Measurements from ENCODE around the gene TMEM151B.

The TMEM151B gene

DNA sequence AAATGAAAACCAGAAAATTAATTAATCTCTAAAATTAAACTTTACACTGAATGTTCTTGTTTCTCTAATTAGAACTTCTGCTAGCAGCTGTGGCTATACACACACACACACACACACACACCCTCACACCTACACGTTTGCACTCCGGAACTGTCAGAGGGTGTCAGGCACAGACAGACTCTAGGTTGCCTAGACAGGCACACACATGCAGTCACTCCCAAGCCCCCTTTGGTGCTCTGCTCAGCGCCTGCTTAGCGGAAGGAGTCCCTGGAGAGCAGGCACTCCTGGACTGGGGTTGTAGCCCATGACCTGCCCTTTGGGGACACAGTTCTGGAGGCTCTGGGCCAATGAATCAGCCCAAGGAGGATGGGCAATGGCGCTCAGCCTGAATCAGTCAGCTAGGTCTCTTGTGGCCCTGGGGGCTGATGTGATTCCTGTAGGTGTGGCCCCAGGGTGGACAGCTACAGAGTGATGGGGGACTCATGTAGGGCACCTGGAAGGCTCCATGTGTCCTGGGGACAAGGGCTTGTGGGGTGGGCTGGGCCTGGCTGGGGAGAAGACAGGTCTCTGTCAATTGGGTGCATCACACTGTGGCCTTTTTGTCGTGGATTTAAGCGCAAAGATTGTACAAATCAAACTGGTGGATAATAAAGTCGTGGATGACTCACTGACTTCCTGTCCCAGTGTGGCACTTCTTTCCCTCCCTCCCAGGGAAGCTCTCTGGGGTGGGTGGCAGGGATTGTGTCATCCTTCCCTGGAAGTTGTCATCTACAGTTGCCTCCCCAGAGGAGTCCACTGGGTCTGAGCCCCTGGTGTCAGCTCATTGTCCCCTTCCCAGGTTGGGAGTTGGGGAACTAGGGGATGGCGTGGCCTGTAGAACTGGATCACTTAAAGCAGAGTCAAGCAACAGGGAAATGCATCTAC is 8.8 kb downstream of the TMEM151B start:
- DNase-seq (ENCODE audit: low read depth in 1 of 2, low spot score in 1 of 2): no peak

DNA sequence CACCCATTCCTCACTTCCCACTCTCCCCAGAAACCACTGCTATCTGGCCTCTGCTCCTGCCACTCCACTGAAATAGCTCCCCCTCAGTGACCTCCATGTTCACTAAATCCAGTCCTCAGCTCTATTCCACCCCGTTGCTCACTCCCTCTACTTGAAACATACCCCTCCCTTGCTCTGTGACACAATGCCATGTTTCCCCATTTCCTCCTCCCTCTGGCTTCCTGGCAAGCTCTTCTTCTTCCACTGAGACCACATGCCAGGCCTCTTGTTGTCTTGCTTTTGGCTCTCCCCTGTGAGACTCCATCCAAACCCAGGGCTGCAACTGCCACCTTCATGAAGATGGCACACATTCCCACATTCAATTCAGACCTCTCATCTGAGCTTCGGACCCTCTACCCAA is 13.9 kb downstream of the TMEM151B start:
- DNase-seq (ENCODE audit: low read depth in 1 of 2, low spot score in 1 of 2): no peak

DNA sequence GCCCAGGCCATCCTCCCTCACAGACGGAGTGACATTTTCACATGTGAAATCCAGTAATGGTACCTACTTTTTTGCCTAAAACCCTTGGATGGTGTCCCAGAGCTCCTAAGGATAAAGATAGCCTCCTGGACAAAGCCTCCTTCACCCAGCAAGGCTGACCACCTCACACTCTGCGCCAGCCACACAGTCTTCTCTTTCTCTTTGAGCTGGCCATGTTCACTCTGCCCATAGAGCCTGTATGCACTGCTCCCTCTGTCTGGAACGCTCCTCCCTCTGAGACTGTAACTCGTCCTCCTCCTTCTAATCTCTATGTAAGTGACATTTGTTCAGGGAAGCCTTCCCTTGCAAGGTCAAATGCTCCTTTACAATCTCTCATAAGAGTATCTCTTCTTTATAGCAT is 14.6 kb downstream of the TMEM151B start:
- no peak for DNase-seq (ENCODE audit: low read depth in 1 of 2, low spot score in 1 of 2)

DNA sequence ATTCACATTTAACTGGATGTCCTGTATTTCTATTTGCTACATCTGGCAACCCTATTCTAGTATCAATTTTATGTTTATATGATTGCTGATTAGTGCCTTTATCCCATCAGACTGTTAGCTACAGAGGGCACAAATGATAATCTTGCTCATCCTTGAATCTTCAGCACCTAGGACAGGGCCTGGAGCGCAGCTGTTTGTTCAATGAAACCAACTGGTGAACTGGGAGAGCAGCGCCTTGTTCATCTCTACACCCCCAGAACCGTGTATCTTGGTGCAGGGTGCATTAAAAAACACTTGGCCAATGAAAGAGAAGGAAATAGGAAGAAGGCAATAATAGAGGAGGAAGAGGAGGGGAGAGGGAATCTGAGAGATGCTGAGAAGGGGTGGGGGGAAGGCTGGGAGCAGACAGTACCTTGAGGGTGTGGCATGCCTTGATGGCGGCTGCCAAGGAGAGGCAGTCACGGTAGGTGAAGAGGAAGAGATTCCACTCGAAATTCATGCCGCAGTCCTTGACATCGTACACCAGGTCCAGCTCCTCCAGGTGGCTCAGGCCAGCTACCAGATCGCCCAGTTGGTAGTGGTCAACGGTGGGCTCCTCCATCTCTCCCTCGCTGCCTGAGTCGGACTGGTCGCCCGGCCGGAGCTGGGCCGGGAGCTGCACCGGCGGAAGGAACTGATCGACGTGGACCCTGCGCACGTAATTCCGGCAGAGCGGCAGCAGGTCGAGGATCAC is 15.5 kb downstream of the TMEM151B start:
- DNase-seq (ENCODE audit: low read depth in 1 of 2, low spot score in 1 of 2): no peak

DNA sequence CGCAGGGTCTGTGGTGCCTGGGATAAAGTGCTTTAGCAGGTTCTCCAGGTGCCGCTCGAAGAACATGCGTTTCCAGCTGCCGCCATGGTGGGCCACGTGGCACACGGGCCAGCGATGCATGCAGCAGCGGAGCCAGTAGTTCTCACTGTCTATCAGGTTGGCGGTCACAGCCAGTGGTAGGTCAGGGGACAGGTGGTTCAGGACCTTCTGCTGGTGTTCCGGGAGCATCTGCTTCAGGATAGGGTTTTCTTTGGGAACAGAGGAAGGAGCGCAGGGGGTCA is 16.0 kb downstream of the TMEM151B start:
- DNase-seq (ENCODE audit: low read depth in 1 of 2, low spot score in 1 of 2): no peak

DNA sequence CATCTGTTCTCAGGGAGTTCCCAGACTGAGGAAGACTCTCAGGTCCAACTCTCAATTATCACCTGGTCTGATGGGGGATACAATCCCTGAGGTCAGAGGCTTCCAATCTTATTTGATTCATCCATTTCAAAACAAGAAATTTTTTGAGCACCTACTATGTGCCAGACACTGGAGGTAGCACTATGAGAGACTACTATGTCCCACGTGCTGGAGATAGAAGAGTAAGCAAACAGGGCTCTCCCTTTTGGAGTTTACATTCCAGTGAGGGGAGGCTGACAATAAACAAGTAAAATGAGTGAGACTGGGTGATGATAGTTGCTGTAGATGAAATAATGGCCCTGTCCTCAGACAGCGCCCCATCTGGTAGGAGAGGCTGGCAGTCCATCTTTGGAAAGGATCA is 16.5 kb downstream of the TMEM151B start:
- no peak for DNase-seq (ENCODE audit: low read depth in 1 of 2, low spot score in 1 of 2)

DNA sequence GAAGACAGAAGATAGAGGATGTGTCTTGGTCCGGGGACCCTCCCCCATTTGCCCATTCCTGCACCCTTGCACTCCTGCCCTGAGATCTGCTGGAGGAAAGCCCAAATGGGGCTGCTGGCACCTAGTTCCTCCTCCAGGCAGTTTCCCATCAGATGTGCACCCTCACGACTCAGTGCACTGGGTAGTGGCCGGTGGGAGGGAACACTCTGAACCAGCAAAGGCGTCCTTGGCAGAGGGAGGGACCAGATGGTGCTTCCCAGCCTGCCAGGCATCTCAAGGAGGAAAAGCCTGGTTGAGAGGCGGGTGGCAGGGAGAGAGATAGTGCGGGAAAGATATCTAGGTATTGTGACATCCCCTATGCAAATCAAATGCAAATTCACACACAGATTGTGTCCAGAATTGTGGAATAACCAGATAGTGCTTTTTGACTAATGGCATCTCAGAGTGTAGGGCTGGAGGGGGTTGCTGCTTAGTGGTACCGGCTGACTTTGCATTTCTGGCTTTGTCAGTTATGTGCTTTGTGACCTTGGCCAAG is 19.5 kb downstream of the TMEM151B start:
- DNase-seq (ENCODE audit: low read depth in 1 of 2, low spot score in 1 of 2): no peak

DNA sequence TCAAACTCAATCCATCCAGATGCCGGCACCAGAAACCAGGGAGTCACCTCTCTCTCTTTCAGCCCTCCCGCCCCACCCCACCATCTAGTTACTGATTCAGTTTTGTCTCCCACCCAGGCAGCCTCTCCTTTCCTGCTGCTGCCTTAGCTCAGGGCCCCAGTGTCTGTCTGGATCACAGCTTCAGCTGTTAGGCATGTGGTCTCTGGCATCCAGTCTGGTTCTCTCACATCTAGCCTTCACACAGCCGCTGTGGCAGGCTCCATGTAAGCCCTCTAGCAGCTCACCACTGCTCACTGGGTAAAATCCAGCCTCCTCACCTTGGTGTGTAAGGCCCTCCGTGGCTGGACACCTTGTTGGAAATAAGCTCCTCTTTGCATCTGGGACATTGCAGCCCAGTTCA is 21.6 kb downstream of the TMEM151B start:
- no peak for DNase-seq (ENCODE audit: low read depth in 1 of 2, low spot score in 1 of 2)

DNA sequence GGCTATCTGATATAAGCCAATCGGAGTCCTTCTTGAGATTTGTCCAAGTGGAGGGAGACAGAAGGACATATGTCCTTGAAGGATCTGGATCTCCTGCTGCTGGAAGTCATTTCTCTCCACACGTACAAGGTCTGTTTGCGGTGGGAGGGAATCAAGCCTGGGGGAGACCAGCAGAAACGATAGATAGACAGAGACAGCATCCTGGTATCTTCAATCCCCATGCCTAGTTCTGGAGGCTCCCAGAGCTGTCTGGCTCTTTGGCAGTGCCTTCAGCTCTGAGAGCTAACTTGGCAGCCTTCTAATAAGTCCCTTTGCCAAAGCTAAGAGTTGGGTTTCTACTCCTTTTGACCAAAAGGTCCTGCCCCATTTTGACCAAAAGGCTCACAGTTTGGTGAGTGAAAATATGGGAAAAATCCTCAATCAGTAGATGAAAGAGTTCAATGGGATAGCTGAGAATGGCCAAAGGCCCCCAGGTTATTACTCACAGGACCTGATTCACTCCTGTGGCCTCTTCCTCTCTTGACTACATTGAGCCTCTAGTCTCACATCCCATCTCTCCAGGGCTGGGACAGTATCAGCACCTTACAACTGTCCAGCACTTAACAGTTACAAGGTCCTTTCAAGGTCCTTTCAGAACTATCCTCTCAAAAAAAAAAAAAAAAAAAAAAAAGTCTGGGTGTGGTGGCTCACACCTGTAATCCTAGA is 22.6 kb downstream of the TMEM151B start:
- no peak for DNase-seq (ENCODE audit: low read depth in 1 of 2, low spot score in 1 of 2)

DNA sequence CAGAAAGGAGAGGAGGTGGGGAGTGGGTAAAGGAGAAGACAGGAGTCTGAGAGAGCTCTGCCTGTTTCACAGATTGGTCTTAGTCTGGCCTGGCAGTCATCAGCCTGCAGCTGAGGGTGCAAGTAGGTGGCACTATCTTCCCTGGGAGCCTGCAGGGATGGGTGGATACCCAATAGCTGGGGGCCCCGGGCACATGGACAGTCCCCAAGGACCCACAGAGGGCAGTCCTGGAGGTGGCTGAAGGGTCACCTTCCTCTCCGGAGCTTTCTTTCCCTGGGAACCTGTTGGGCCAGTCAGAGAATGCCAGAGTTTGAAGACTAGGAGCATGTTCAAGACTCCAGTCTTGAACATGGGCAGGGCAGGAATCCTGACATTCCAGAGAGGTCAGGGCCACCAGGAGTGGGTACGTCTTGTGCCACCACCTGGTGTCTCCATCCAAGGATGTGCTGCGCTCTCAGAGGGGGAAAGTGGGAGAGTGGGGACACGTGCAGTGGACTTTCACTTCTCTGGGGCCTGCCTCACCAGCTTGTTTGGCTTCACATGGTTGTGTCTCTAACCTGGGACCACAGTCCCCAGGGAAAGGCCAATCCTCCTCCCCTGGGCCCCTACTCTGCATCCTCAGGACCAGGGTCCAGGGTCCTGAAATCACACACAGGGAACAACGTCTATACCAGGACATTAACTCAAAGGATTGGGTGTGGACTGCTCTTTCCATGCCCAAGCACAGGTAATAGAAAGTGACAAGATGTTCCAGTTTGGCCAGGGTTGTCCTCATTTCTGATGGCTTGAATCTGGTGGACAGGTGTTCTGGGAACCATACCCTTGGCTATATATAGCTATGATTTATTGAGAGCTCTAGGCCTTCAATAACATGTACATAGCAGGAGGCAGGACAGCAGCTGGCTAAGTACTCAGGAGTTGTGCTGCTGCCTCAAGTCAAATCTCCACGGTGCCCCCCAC is 24.9 kb downstream of the TMEM151B start:
- DNase-seq (ENCODE audit: low read depth in 1 of 2, low spot score in 1 of 2): no peak

DNA sequence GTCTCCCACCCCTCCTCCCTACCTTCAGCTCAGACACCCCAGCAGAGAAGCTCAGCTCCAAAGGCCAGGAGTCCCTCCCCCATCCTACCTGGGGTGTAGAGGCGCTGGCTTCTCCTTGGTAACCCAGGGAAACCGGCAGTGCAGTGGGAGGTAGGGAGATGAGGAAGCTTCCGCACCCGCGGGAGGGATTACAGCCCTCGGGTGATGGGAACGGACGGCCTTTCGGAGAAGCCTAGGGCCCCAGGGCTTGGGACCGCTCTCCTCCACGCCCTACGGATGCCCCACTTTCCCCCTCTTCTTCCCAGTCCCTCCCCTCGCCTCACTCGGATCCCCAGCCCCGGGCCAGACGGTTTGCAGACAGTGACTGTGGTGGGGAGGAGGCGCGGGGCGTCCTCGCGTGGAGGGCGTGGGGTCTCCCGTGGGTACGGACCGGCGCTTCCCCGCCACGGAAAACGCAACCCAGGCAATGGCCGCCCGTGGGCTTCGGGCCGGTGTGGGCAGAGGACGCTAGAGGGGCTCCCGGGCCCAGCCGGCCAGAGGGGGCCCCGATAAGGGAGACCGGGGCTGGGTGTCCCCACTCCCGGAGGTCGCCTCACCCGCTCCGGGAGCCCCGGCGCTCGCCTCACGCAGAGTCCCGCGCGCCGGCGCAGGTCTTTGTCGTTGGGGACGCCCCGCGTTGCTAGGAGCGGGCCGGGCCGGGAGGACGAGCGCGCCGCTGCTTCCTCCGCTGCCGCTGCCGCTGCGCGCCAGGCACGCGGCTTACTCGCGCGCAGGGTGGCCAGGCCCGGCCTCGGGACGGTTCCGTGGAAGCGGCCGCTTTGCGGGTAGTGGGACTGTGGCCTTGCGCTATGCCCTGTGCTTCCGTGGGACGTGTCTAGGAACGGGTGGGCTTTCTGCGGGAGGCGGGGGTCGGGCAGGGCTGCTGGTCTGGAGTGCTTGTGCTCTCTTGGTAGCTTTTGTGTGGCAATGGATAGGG is 27.1 kb downstream of the TMEM151B start:
- DNase-seq (ENCODE audit: low read depth in 1 of 2, low spot score in 1 of 2): peak; percentile 21 to 29

DNA sequence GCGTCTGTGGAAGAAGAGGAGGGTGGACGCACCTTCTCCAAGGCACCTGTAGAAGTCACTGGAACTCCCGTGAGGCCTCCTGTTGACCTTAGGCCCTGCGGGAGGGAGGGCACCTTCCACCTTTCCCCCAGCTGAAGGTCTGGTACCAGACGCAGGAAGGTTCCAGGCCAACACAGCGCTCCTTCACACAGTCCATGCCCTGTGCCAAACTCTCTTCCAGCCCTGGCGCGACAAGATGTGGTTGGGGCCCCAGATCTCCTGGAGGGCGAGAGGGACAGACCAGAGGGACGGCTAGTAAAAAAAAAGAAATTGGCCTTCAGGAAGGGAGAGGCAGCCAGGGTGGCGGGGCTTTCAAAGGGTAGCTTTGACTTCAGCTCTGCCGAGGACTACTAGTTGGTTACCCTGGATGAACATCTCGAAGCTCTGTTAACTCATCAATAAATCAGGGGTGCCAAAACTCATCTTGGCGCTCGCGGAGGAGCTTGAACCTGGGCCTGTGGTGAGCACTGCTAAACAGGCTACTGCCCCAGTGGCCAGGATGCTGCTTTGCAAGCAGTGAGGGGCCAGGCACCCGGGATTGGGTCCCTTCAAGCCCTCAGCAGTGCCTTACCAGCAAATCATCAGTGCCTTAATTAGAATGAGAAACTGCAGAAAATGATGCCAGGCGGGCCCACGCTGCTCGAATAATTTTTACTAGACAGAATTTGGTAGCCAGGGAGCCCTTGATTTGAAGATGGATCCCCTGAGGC is 28.0 kb downstream of the TMEM151B start:
- DNase-seq (ENCODE audit: low read depth in 1 of 2, low spot score in 1 of 2): no peak

DNA sequence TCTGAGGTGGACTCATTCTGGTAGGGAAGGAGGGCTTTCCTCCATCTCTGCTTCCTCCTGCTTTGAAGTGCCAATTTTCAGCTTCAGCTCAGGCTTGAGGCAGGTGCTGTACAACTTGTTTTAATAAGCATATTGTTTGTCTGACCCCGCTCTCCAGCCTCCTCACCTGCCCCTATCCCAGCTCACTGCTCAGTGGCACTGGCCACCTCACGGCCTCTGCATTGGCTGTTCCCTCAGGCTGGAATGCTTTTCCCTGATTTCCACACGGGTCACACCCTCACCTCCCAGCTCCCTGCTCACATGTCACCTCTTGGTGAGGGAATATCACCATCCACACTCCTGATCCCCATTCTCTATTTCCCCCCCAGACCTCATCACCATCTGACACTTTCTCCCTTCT is 28.6 kb downstream of the TMEM151B start:
- DNase-seq (ENCODE audit: low read depth in 1 of 2, low spot score in 1 of 2): no peak

DNA sequence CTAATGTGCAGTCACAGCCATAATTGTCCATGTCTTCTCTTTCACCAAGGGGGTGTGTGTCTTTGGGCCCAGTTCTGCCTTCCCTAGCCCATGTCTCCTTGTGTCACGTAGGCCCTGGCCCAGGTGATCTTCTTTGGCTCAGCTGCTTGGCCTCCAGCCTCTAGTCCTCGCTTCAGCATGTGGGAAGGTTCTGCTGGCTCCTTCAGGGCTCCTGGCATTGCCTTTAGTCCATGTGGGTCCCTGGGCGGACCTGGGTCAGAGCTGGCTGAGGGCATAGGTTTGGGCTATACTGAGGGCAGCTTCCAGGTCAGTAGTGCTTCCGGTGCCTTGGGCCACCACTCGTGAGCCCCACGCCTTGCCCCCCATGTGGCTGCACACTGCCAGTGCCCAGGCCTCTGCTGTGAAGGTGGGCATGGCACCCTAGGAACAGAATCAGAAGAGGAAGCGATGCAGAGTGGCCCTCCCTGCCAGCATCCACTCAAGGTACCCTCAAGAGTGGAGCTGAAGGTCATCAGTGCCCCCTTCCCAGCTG is 30.1 kb downstream of the TMEM151B start:
- no peak for DNase-seq (ENCODE audit: low read depth in 1 of 2, low spot score in 1 of 2)

DNA sequence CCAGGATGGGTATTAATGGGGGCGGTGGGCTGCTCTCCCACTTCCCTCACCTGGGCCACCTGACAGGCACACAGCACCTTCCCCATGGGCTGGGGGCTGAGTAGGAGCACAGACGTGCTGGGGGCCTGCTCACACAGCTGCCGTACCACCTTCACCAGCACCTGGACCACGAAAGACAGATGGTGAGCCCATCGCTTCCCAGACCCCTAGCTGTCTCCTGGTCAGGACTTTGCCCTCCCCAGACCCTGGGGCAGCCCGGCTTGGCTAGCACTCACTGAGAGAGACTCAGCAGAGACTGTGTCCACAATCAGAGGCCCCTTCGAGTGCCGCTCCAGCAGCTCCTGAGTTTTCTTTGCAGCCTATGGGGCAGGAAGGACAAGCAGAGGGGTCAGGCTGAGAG is 30.9 kb downstream of the TMEM151B start:
- DNase-seq (ENCODE audit: low read depth in 1 of 2, low spot score in 1 of 2): no peak

DNA sequence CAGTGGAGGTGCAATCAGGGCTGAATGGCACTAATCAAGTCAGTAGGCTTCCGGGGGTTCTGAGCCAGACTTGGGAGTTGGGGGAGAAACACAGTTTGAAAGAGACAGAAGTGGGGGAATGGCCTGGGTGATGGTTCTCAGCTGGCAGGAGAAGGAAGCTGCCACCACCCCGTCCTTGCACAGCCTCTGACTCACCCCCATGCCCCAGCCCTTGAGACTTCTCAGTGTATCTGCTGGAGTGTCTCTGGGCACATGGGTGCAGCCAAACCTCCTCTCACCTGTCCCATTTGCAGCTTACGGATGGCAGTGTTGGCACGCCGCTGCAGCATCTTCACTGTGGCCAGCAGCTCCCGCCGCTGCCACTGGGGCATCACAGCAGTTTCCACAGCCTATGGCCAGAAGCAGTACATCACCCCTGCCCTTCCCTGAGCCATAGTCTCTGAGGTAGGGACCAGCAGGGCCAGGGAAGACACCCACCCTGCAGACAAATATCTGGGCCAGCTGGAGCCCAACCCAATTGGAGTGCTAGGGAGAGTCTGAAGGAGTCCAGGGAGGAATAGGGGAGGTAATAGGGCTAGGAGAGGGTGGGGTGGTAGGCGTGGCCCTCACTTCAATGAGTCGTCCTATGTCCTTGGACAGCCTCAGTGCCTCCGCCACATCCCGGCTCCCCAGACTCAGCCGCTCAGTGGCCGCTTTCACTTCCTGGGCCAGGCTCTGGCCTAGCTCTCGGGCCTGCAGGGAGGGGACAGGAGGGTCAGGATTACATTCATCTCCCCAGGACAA is 31.7 kb downstream of the TMEM151B start:
- DNase-seq (ENCODE audit: low read depth in 1 of 2, low spot score in 1 of 2): no peak

DNA sequence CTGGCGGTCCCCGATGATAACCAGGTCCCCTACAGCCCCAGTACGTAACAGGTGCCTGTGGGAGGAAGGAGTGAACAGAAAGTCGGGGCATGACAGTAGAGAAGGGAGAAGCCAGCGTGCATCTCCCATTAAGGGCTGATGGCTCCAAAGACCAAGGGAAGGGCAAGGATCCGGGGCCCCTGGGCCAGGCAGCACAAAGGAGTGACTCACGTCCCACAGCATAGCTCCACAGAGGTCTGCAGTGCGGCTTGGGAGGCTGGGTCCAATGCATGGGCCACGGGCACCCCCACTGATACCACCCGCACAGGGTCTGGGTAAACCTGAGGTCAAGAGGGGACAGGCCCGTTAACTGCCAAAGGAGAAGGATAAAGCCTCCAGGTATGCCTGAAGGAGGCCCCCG is 32.6 kb downstream of the TMEM151B start:
- DNase-seq (ENCODE audit: low read depth in 1 of 2, low spot score in 1 of 2): no peak

DNA sequence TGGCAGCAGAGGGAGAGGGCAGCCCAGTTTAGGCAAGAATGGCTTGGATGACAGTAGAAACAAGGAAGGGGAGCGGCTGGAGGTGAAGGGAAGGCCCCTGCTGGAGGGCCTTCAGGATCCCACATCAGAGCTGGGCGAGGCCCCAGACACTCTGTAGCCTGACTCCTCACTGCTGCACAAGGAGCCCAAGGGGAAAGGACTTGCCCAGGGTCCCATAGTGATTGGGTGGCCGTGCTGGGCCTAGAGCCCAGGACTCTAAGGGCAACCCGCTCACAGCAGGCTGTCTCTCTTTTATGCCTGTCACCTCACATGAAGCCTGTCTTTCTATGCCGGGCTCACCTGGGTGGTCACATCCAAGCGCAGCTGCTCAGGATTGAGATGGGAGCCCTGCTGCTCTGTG is 33.6 kb downstream of the TMEM151B start:
- DNase-seq (ENCODE audit: low read depth in 1 of 2, low spot score in 1 of 2): no peak

Measured in activated CD4-positive, alpha-beta T cell treated with anti-CD3 and anti-CD28 coated beads, Interleukin-2, amount 50 U/mL, for 24 hours (primary cell).